Lower leg skin (tissue), 4 donors: ENCODE data around the gene FDX1. TPM values are rescaled to one million over a fixed set of nuclear protein-coding genes. Genes with fewer than 3 reads are reported as not detected.

Experiments
- DNase-seq, 2 donors: peaks; one replicate each; pipeline ENCODE4 v3.0.0-alpha.2; 2019; ENCODE audit warnings: low spot score in 2 of 2
- H3K4me3 ChIP-seq: fragments of 200-600 bp; sonication (generic); 2 replicates; pipeline ENCODE4 v1.5.1; 2017; ENCODE audit warnings: mild to moderate bottlenecking, low read depth; ENCODE audit not compliant: poor library complexity, severe bottlenecking
- CTCF ChIP-seq, 3 donors: fragments of 450-650 bp; IDR thresholded peaks; one replicate each; pipeline ENCODE4 v1.5.1; 2016; ENCODE audit warnings: antibody characterized with exemption in 3 of 3, mild to moderate bottlenecking in 3 of 3, moderate library complexity in 2 of 3
- POLR2A ChIP-seq, 2 donors: fragments of 450-650 bp; IDR thresholded peaks; one replicate each; pipeline ENCODE4 v1.6.1; 2016 to 2017; ENCODE audit warnings: antibody characterized with exemption in 2 of 2, mild to moderate bottlenecking in 1 of 2, moderate library complexity in 1 of 2
- WGBS, 2 donors: methylation state at CpG; one replicate each; pipeline ENCODE4 v1.1.5; 2018; 5-methylcytosine and 5-hydroxymethylcytosine counted together
- intact Hi-C: fragments of 100-400 bp; cut with DNase I; formaldehyde crosslinking; loops from one replicate; pipeline ENCODE4 v1.15.0; 2023; ENCODE audit warnings: low total_unique reads
- total RNA-seq, 4 donors: library from RNA; depleted of rRNA; stranded (reverse); fragments of >200 nt; gene quantifications; one replicate each; pipeline ENCODE4 v1.1.0, GENCODE V29; 2016

Gene FDX1
- total RNA-seq, 4 donors from 2014 or later = 11.1 to 13.8 (median 12.5) TPM

DNA sequence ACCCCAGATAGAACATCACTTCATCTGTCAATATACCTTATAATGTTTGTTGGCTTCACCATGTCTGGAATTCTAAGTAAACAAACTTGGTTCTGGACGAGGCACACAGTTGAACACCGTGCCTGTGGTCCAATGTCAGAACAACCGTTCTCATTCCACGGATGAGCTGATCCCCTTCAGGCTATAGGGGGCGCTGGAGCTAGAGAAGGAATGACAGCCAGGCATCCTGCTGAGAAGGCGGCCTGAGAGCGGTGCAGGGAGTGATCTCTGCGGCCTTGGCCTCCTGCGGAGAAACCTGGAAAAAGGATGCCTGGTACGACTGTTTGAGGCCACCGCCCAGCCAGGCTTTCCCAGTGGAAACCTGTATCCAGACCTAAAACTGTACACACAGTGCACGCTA is 48.7 kb downstream of the FDX1 start:
- 85 to 88% methylated on average over 12 of the region's 12 CpGs for WGBS, 2 donors
- intact Hi-C loops = no loop called here
- TF ChIP-seq CTCF (IDR thresholded peaks at IDR 0.05) (no peak), POLR2A (IDR thresholded peaks at IDR 0.05) (no peak)
- no peak for DNase-seq
- no peak overlapping the region for H3K4me3 ChIP-seq

- intact Hi-C loops = no loop called here
- 33 to 39% methylated on average over 5 of the region's 5 CpGs for WGBS, 2 donors
- TF ChIP-seq POLR2A (IDR thresholded peaks at IDR 0.05) (no peak), CTCF (IDR thresholded peaks at IDR 0.05) (no peak)
- DNase-seq = no peak
- H3K4me3 ChIP-seq = no peak overlapping the region
Observed at GRCh38 chr11:110479108-110480101, 49.7 kb downstream of the FDX1 start.

- no peak overlapping the region for H3K4me3 ChIP-seq
- intact Hi-C loops = no loop called here
- WGBS, 2 donors = 94 to 98% methylated on average over 5 of the region's 5 CpGs
- DNase-seq = no peak
- TF ChIP-seq POLR2A (IDR thresholded peaks at IDR 0.05) = no peak
- TF ChIP-seq CTCF (IDR thresholded peaks at IDR 0.05) = no peak
Observed at GRCh38 chr11:110481523-110481922, 51.8 kb downstream of the FDX1 start.

GRCh38 chr11:110486156-110486555 is 56.4 kb downstream of the FDX1 start:
- intact Hi-C loops = no loop called here
- 82 to 84% methylated on average over 4 of the region's 4 CpGs for WGBS, 2 donors
- TF ChIP-seq CTCF (IDR thresholded peaks at IDR 0.05) (no peak), POLR2A (IDR thresholded peaks at IDR 0.05) (no peak)
- no peak overlapping the region for H3K4me3 ChIP-seq
- DNase-seq = no peak

- WGBS, 2 donors = 50 to 72% methylated on average over 2 of the region's 2 CpGs
- no peak overlapping the region for H3K4me3 ChIP-seq
- no peak for TF ChIP-seq CTCF (IDR thresholded peaks at IDR 0.05)
- no peak for TF ChIP-seq POLR2A (IDR thresholded peaks at IDR 0.05)
- DNase-seq = no peak
- intact Hi-C loops = no loop called here
Observed at GRCh38 chr11:110488446-110488845, 58.7 kb downstream of the FDX1 start.
